B cell (primary cell): ENCODE measurements around the gene PSMD5.

Experiments used
- CTCF ChIP-seq: fragments of 200-600 bp; IDR thresholded peaks from one replicate; pipeline ENCODE4 v1.8.0; 2022; ENCODE audit warnings: antibody characterized with exemption, mild to moderate bottlenecking
- EZH2 ChIP-seq: IDR thresholded peaks from 2 replicates; pipeline ENCODE4 v1.6.1; 2012; ENCODE audit warnings: borderline replicate concordance, low read depth, mild to moderate bottlenecking, moderate library complexity, low read length; ENCODE audit not compliant: insufficient read depth, poor library complexity, severe bottlenecking

GRCh38 chr9:120839146-120839545 is 3.6 kb downstream of the PSMD5 start:
- TF ChIP-seq EZH2: no peak
- TF ChIP-seq CTCF: no peak
